K562 (cell line): ENCODE measurements around the gene HPD. TPM values are rescaled to one million over a fixed set of nuclear protein-coding genes. Genes with fewer than 3 reads are reported as not detected.
A peak's percentile ranks its signal among the peaks of the same experiment; 100 is the strongest.

Experiments used
- DDX20 ChIP-seq: fragments of 450-650 bp; IDR thresholded peaks from 2 replicates; pipeline ENCODE4 v1.6.1; 2016; ENCODE audit warnings: missing genetic modification characterization, low read depth, mild to moderate bottlenecking, missing compliant biosample characterization, moderate library complexity
- ERF ChIP-seq: fragments of 450-650 bp; formaldehyde crosslinking; IDR thresholded peaks from 2 replicates; pipeline ENCODE4 v1.4.0; 2020; ENCODE audit warnings: mild to moderate bottlenecking, mixed read lengths
- ESRRA ChIP-seq: fragments of 450-650 bp; IDR thresholded peaks from 2 replicates; pipeline ENCODE4 v1.6.1; 2014; ENCODE audit warnings: low read depth, mild to moderate bottlenecking, moderate library complexity, borderline replicate concordance
- FOXP1 ChIP-seq: sonication (generic); formaldehyde crosslinking; IDR thresholded peaks from 2 replicates; pipeline ENCODE4 v1.8.0; 2022; ENCODE audit warnings: mild to moderate bottlenecking, missing genetic modification reagents
- LARP7 ChIP-seq: fragments of 450-650 bp; IDR thresholded peaks from 2 replicates; pipeline ENCODE4 v1.6.1; 2016
- LCOR ChIP-seq: sonication (generic); formaldehyde crosslinking; IDR thresholded peaks from 2 replicates; pipeline ENCODE4 v1.8.0; 2022; ENCODE audit warnings: mild to moderate bottlenecking, missing genetic modification reagents
- MIER1 ChIP-seq: fragments of 450-650 bp; IDR thresholded peaks from 2 replicates; pipeline ENCODE4 v1.6.1; 2016; ENCODE audit warnings: antibody characterized with exemption, mild to moderate bottlenecking, low read depth
- PHF21A ChIP-seq: fragments of 450-650 bp; IDR thresholded peaks from 2 replicates; pipeline ENCODE4 v1.6.1; 2017; ENCODE audit warnings: low read depth, borderline replicate concordance
- POLR2A ChIP-seq: fragments of 450-650 bp; conservative IDR thresholded peaks from 2 replicates; pipeline ENCODE4 v1.6.1; 2016
- PPARD ChIP-seq: fragments of 250-450 bp; sonication (Bioruptor Pico); IDR thresholded peaks from 2 replicates; pipeline ENCODE4 v1.8.0; 2022; ENCODE audit warnings: inconsistent platforms, mild to moderate bottlenecking, moderate library complexity
- TCF7 ChIP-seq: sonication (generic); IDR thresholded peaks from 2 replicates; pipeline ENCODE4 v1.6.1; 2016; ENCODE audit warnings: antibody characterized with exemption, borderline replicate concordance
- YY1 ChIP-seq, 3 experiments: IDR thresholded peaks; 2 replicates each; pipeline ENCODE4 v1.6.1; 2011; ENCODE audit warnings: low read length in 2 of 3, mild to moderate bottlenecking in 2 of 3, moderate library complexity in 2 of 3, borderline replicate concordance in 1 of 3, control low read depth in 1 of 3, low read depth in 1 of 3; ENCODE audit not compliant: insufficient read depth in 3 of 3, insufficient replicate concordance in 2 of 3, control insufficient read depth in 1 of 3, insufficient read length in 1 of 3; ENCODE audit errors: extremely low read depth in 1 of 3
- ZEB2 ChIP-seq: fragments of 450-650 bp; IDR thresholded peaks from 2 replicates; pipeline ENCODE4 v1.6.1; 2016
- polyA plus RNA-seq, 8 experiments: library from polyadenylated mRNA; depleted of rRNA in 4 of 8; stranded (reverse) in 5 of 8; unstranded in 3 of 8; fragments of >200 nt; fragmentation: Nextera tagmentation in 2 of 8; fragmentation: Illumina TruSeq in 1 of 8; extraction: Ambion mirVana in 2 of 8; extraction: Trizol in 1 of 8; gene quantifications; 2 replicates each; pipeline versions ENCODE4 v1.2.1 to v1.2.3, GENCODE V29; 2011 to 2014; ENCODE audit warnings: inconsistent platforms in 1 of 8, missing spikeins in 1 of 8
- total RNA-seq, 7 experiments: library from RNA; depleted of rRNA in 6 of 7; stranded (reverse); fragments of >200 nt in 6 of 7; fragmentation: Illumina TruSeq in 2 of 7; extraction: Trizol in 2 of 7; gene quantifications; 2 replicates each; pipeline versions ENCODE4 v1.2.1 to v1.2.3, GENCODE V29; 2011 to 2021; ENCODE audit warnings: low replicate concordance in 1 of 7
- TF ChIP-seq, protein P1 (sequence below): IDR thresholded peaks from 3 replicates; pipeline ENCODE4 v1.6.1; 2011; ENCODE audit warnings: borderline replicate concordance, mild to moderate bottlenecking, moderate library complexity; ENCODE audit not compliant: insufficient read length; ENCODE audit errors: extremely low read depth
- TF ChIP-seq, protein P2 (sequence below), 3 experiments: IDR thresholded peaks in 2 of 3; conservative IDR thresholded peaks in 1 of 3; 2 replicates each; pipeline ENCODE4 v1.5.1; 2011 to 2012; ENCODE audit warnings: low read length in 3 of 3, mild to moderate bottlenecking in 3 of 3, control low read depth in 2 of 3, improper control_type of control experiment in 1 of 3, inconsistent platforms in 1 of 3, low read depth in 1 of 3, mixed read lengths in 1 of 3, moderate library complexity in 1 of 3; ENCODE audit not compliant: insufficient read depth in 2 of 3
- TF ChIP-seq, protein P3 (sequence below): fragments of 450-650 bp; conservative IDR thresholded peaks from 2 replicates; pipeline ENCODE4 v1.6.1; 2016; ENCODE audit warnings: missing genetic modification characterization, low read depth, mild to moderate bottlenecking, missing compliant biosample characterization, moderate library complexity
- TF ChIP-seq, protein P4 (sequence below): sonication (generic); formaldehyde crosslinking; IDR thresholded peaks from 2 replicates; pipeline ENCODE4 v1.8.1; 2023; ENCODE audit warnings: mild to moderate bottlenecking, missing genetic modification reagents
- TF ChIP-seq, protein P5 (sequence below): IDR thresholded peaks from 2 replicates; pipeline ENCODE4 v1.6.1; 2012; ENCODE audit warnings: low read depth, low read length, improper control_type of control experiment, borderline replicate concordance

HPD gene
- total and polyA plus RNA-seq, 9 of the 15 experiments (the other 6 are each of a cell fraction or from before 2014, with no cell fraction given), result 0.06 to 0.29 (median 0.07) TPM; not detected in 4

DNA sequence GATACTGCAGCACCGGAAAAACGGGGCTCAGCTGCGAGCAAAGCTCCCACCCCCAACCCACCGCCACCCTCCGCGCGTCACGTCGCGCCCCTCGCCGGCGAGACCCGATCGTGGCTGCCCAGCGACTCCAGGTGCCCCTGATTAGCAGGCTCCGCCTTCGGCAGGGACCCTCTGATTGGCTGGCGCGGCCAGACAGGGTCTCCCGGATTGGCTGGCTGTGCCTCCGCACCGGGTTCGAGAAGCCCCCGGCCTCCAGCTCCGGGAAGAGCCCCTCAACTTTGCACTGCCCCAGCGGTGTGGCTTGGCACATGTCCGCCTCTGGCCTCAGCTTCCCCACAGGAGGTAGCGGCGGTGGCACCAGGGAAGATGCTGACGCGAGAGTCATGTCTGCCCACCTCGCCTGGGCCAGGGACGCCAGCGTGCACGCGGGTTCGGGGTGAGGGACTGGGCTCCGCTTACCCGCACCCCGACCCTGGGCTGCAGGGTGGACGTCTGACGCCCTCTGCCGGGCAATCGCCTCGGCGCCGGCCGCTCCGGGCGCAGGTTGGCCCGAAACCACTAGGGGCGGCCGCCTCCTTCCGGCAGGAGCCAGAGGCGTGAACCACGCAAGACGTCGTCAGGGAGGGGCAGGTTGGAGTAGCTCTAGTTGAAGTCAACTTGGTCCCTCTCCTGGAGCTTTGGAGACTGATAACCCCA lies 64.7 kb downstream of the HPD start (continued):
- TF ChIP-seq ESRRA, result peak; percentile 76
- TF ChIP-seq PHF21A, result peak; percentile 64; the same call in 1 of the 2 replicates
- peak; percentile 97 for TF ChIP-seq FOXP1 (CRISPR knock-in tag)
- TF ChIP-seq, protein P1, sequence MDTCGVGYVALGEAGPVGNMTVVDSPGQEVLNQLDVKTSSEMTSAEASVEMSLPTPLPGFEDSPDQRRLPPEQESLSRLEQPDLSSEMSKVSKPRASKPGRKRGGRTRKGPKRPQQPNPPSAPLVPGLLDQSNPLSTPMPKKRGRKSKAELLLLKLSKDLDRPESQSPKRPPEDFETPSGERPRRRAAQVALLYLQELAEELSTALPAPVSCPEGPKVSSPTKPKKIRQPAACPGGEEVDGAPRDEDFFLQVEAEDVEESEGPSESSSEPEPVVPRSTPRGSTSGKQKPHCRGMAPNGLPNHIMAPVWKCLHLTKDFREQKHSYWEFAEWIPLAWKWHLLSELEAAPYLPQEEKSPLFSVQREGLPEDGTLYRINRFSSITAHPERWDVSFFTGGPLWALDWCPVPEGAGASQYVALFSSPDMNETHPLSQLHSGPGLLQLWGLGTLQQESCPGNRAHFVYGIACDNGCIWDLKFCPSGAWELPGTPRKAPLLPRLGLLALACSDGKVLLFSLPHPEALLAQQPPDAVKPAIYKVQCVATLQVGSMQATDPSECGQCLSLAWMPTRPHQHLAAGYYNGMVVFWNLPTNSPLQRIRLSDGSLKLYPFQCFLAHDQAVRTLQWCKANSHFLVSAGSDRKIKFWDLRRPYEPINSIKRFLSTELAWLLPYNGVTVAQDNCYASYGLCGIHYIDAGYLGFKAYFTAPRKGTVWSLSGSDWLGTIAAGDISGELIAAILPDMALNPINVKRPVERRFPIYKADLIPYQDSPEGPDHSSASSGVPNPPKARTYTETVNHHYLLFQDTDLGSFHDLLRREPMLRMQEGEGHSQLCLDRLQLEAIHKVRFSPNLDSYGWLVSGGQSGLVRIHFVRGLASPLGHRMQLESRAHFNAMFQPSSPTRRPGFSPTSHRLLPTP, result no peak
- TF ChIP-seq, protein P2, sequence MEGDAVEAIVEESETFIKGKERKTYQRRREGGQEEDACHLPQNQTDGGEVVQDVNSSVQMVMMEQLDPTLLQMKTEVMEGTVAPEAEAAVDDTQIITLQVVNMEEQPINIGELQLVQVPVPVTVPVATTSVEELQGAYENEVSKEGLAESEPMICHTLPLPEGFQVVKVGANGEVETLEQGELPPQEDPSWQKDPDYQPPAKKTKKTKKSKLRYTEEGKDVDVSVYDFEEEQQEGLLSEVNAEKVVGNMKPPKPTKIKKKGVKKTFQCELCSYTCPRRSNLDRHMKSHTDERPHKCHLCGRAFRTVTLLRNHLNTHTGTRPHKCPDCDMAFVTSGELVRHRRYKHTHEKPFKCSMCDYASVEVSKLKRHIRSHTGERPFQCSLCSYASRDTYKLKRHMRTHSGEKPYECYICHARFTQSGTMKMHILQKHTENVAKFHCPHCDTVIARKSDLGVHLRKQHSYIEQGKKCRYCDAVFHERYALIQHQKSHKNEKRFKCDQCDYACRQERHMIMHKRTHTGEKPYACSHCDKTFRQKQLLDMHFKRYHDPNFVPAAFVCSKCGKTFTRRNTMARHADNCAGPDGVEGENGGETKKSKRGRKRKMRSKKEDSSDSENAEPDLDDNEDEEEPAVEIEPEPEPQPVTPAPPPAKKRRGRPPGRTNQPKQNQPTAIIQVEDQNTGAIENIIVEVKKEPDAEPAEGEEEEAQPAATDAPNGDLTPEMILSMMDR (IDR thresholded peaks at IDR 0.05 in 2 of 3, conservative IDR thresholded peaks at IDR 0.05 in 1 of 3; ENCODE audit: insufficient read depth in 2 of 3, low read depth in 1 of 3, low read length in 3 of 3), result peak; percentile 100
- no peak for TF ChIP-seq MIER1
- peak in 2 of 3 experiments; percentile 63 to 84 for TF ChIP-seq YY1 (IDR thresholded peaks at IDR 0.05; ENCODE audit: borderline replicate concordance in 1 of 3, control insufficient read depth in 1 of 3, extremely low read depth in 1 of 3, insufficient read depth in 3 of 3, insufficient read length in 1 of 3, insufficient replicate concordance in 2 of 3, low read depth in 1 of 3, low read length in 2 of 3)
- 0 out of 2 replicates have a peak, but pooled peaks have one; percentile 67 for TF ChIP-seq ERF (CRISPR knock-in tag)
- TF ChIP-seq ZEB2, result no peak
- TF ChIP-seq, protein P3, sequence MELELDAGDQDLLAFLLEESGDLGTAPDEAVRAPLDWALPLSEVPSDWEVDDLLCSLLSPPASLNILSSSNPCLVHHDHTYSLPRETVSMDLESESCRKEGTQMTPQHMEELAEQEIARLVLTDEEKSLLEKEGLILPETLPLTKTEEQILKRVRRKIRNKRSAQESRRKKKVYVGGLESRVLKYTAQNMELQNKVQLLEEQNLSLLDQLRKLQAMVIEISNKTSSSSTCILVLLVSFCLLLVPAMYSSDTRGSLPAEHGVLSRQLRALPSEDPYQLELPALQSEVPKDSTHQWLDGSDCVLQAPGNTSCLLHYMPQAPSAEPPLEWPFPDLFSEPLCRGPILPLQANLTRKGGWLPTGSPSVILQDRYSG, result no peak
- TF ChIP-seq LARP7, result no peak
- TF ChIP-seq DDX20 (tag), result no peak
- peak; percentile 91 for TF ChIP-seq LCOR (CRISPR knock-in tag)
- TF ChIP-seq PPARD (CRISPR knock-in tag), result no peak
- no peak for TF ChIP-seq TCF7
- TF ChIP-seq, protein P4, sequence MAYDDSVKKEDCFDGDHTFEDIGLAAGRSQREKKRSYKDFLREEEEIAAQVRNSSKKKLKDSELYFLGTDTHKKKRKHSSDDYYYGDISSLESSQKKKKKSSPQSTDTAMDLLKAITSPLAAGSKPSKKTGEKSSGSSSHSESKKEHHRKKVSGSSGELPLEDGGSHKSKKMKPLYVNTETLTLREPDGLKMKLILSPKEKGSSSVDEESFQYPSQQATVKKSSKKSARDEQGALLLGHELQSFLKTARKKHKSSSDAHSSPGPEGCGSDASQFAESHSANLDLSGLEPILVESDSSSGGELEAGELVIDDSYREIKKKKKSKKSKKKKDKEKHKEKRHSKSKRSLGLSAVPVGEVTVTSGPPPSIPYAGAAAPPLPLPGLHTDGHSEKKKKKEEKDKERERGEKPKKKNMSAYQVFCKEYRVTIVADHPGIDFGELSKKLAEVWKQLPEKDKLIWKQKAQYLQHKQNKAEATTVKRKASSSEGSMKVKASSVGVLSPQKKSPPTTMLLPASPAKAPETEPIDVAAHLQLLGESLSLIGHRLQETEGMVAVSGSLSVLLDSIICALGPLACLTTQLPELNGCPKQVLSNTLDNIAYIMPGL (CRISPR knock-in tag), result peak; percentile 98
- TF ChIP-seq POLR2A, result 0 out of 2 replicates have a peak, but pooled peaks have one; percentile 5
- TF ChIP-seq, protein P5, sequence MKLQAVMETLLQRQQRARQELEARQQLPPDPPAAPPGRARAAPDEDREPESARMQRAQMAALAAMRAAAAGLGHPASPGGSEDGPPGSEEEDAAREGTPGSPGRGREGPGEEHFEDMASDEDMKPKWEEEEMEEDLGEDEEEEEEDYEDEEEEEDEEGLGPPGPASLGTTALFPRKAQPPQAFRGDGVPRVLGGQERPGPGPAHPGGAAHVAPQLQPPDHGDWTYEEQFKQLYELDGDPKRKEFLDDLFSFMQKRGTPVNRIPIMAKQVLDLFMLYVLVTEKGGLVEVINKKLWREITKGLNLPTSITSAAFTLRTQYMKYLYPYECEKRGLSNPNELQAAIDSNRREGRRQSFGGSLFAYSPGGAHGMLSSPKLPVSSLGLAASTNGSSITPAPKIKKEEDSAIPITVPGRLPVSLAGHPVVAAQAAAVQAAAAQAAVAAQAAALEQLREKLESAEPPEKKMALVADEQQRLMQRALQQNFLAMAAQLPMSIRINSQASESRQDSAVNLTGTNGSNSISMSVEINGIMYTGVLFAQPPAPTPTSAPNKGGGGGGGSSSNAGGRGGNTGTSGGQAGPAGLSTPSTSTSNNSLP, result no peak
